ENCODE results near the gene PSORS1C2.

DNA sequence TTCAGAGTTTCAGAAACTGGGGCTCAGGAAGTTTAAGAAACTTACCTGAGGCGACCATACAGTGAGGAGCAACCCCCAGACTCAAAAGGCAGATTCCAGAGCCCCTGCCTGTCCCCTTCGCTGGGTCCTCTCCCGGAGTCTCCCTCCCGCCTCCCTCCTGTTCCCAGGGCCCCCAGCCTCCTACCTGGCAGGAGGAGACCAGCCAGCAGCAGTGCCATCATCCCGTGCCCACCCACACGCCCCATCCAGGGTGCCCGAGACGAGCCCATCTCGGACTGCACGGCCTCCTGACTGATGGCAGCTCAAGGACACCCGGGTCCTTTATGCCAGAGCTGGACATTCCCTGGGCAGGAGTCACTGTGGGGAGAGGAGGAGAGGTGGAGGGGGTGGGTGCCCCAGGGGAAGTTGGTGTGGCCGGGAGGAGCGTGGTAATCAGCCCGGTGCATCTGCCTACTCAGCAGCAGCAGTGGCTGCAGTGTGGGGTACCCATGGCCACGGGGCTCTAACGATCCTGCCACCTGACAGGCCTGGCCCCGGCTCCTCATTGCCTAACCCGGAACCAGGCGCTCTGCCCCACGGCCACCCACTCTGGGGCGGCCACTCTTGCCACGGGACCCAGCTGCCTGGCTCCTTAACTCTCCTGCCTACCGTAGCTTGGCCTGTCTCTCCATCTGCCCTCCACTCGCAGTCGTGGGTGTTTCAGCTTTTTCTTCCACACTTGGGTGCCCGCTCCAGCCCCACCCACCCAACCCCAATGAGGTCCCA is 18.5 kb downstream of the PSORS1C2 start, which contains the start of gene CDSN:
- TF ChIP-seq CHD2 (IDR thresholded peaks at IDR 0.05; ENCODE audit: low read length, partially characterized antibody): no peak
- TF ChIP-seq RCOR1 (IDR thresholded peaks at IDR 0.05; ENCODE audit: low read length): no peak
- no peak for TF ChIP-seq FOXM1 (IDR thresholded peaks at IDR 0.05; ENCODE audit: low read depth)
- TF ChIP-seq EP300 (IDR thresholded peaks at IDR 0.05; ENCODE audit: borderline replicate concordance in 1 of 2, low read depth in 1 of 2, low read length in 1 of 2): no peak
- TF ChIP-seq SIN3A (IDR thresholded peaks at IDR 0.05; ENCODE audit: borderline replicate concordance, low read depth, low read length): no peak
